Esophagus muscularis mucosa (tissue), 4 donors: ENCODE results near the gene CEBPG. TPM values are rescaled to one million over a fixed set of nuclear protein-coding genes. Genes with fewer than 3 reads are reported as not detected.

Experiments used
- DNase-seq: peaks from one replicate; pipeline ENCODE4 v3.0.0-alpha.2; 2017; ENCODE audit errors: extremely low spot score
- H3K27ac ChIP-seq, 4 donors: fragments of 200-600 bp; sonication (generic); replicated peaks in 1 of 4; 1 replicate in 3 of 4; 2 replicates in 1 of 4; pipeline ENCODE4 v1.5.1; 2016 to 2019; ENCODE audit warnings: mild to moderate bottlenecking in 1 of 4
- H3K27me3 ChIP-seq, 4 donors: fragments of 200-600 bp; sonication (generic); one replicate each; pipeline versions ENCODE4 v1.5.1 to v1.6.0; 2016 to 2019
- H3K36me3 ChIP-seq, 4 donors: fragments of 200-600 bp; sonication (generic); one replicate each; pipeline ENCODE4 v1.5.1; 2016 to 2019
- H3K4me1 ChIP-seq, 4 donors: fragments of 200-600 bp; sonication (generic); one replicate each; pipeline ENCODE4 v1.5.1; 2016 to 2019
- H3K4me3 ChIP-seq, 4 donors: fragments of 200-600 bp; sonication (generic); 1 replicate in 2 of 4; 2 replicates in 2 of 4; pipeline ENCODE4 v1.5.1; 2016 to 2019; ENCODE audit warnings: mild to moderate bottlenecking in 4 of 4, moderate library complexity in 1 of 4
- H3K9me3 ChIP-seq, 4 donors: fragments of 200-600 bp; sonication (generic); 1 replicate in 3 of 4; 2 replicates in 1 of 4; pipeline ENCODE4 v1.5.1; 2016 to 2019
- CTCF ChIP-seq, 3 experiments: fragments of 200-600 bp in 2 of 3; fragments of 450-650 bp in 1 of 3; sonication (generic) in 2 of 3; IDR thresholded peaks; one replicate each; pipeline ENCODE4 v1.5.1; 2017 to 2019; ENCODE audit warnings: antibody characterized with exemption in 3 of 3, mild to moderate bottlenecking in 2 of 3, moderate library complexity in 1 of 3
- EP300 ChIP-seq: sonication (generic); formaldehyde crosslinking; IDR thresholded peaks from one replicate; pipeline ENCODE4 v1.6.1; 2017; ENCODE audit warnings: antibody characterized with exemption
- POLR2A ChIP-seq: fragments of 450-650 bp; IDR thresholded peaks from one replicate; pipeline ENCODE4 v1.6.1; 2017; ENCODE audit warnings: antibody characterized with exemption, moderate library complexity, mild to moderate bottlenecking, low read depth
- POLR2AphosphoS5 ChIP-seq, 2 donors: sonication (generic); formaldehyde crosslinking; IDR thresholded peaks; one replicate each; pipeline ENCODE4 v1.6.1; 2017; ENCODE audit warnings: antibody characterized with exemption in 2 of 2
- WGBS: methylation state at CpG from one replicate; pipeline ENCODE4 v1.1.5; 2018; 5-methylcytosine and 5-hydroxymethylcytosine counted together
- intact Hi-C: fragments of 100-400 bp; cut with DNase I; formaldehyde crosslinking; loops from one replicate; pipeline ENCODE4 v1.15.1; 2023
- total RNA-seq, 4 donors: library from RNA; depleted of rRNA; stranded (reverse); fragments of >200 nt; gene quantifications; one replicate each; pipeline versions ENCODE4 v1.1.0 to v1.2.1, GENCODE V29; 2016

CEBPG gene
- total RNA-seq, 4 donors from 2014 or later = 23.1 to 30.3 (median 28.5) TPM

- H3K27me3 ChIP-seq = no peaks in the 10 kb centered on the region
- H3K36me3 ChIP-seq = no peaks in the 10 kb centered on the region
- intact Hi-C loops = no loop called here
- DNase-seq = no peak
- H3K4me1 ChIP-seq = no peaks in the 10 kb centered on the region
- TF ChIP-seq POLR2A (no peak), CTCF (IDR thresholded peaks at IDR 0.05) (no peak), POLR2AphosphoS5 (IDR thresholded peaks at IDR 0.05) (no peak), EP300 (no peak)
- peaks cover 0 to 3% (median 0%) of the 10 kb centered on the region in 4 donors for H3K9me3 ChIP-seq
- no peak overlapping the region for H3K27ac ChIP-seq
- no peak overlapping the region for H3K4me3 ChIP-seq
- WGBS = 86% methylated on average over 6 of the region's 6 CpGs
These were observed 15.1 kb upstream of the CEBPG start for GRCh38 chr19:33358408-33358807.

DNA sequence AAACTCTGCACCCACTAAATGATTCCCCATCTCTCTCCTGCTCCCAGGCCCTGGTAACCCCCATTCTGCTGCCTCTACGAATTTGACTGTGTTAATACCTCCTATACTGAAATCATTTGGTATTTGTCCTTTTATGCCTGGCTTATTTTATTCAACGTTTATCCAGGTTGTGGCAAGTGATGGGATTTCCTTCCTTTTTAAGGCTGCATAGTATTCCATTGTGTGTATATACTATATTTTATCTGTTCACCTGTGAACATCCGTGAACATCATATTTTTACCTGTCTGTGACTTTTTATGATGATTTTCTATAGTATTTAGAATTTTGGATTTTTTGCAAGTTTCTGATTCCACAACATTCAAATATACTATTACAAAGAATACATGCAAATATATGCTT lies 13.9 kb upstream of the CEBPG start:
- peaks cover 0 to 3% (median 0%) of the 10 kb centered on the region in 4 donors for H3K9me3 ChIP-seq
- H3K4me1 ChIP-seq = no peaks in the 10 kb centered on the region
- TF ChIP-seq POLR2AphosphoS5 (IDR thresholded peaks at IDR 0.05) (no peak), POLR2A (no peak), CTCF (IDR thresholded peaks at IDR 0.05) (no peak), EP300 (no peak)
- no peaks in the 10 kb centered on the region for H3K27me3 ChIP-seq
- no peak overlapping the region for H3K4me3 ChIP-seq
- WGBS = 82% methylated on average over 3 of the region's 3 CpGs
- H3K27ac ChIP-seq = no peak overlapping the region
- DNase-seq = no peak
- no peaks in the 10 kb centered on the region for H3K36me3 ChIP-seq
- intact Hi-C loops = no loop called here

GRCh38 chr19:33362508-33363228 lies 10.8 kb upstream of the CEBPG start:
- no peak for DNase-seq
- intact Hi-C loops = no loop called here
- TF ChIP-seq POLR2AphosphoS5 (IDR thresholded peaks at IDR 0.05) = no peak
- no peak for TF ChIP-seq CTCF (IDR thresholded peaks at IDR 0.05)
- no peak for TF ChIP-seq EP300
- no peak for TF ChIP-seq POLR2A
- Histone ChIP-seq H3K4me1 (no peaks in the 10 kb centered on the region), H3K36me3 (no peaks in the 10 kb centered on the region), H3K4me3 (no peak overlapping the region), H3K27ac (no peak overlapping the region), H3K9me3 (no peaks in the 10 kb centered on the region), H3K27me3 (no peaks in the 10 kb centered on the region)
- 87% methylated on average over 6 of the region's 6 CpGs for WGBS

GRCh38 chr19:33363476-33363875 lies 10.0 kb upstream of the CEBPG start:
- no peaks in the 10 kb centered on the region for H3K9me3 ChIP-seq
- intact Hi-C loops = no loop called here
- DNase-seq = no peak

More at GRCh38 chr19:33363476-33363875, 10.0 kb upstream of the CEBPG start:
- Histone ChIP-seq H3K4me3 (no peak overlapping the region), H3K27ac (no peak overlapping the region), H3K36me3 (no peaks in the 10 kb centered on the region), H3K4me1 (no peaks in the 10 kb centered on the region), H3K27me3 (no peaks in the 10 kb centered on the region)
- TF ChIP-seq POLR2AphosphoS5 (IDR thresholded peaks at IDR 0.05) (no peak), CTCF (IDR thresholded peaks at IDR 0.05) (no peak), POLR2A (no peak), EP300 (no peak)
- 83% methylated on average over 5 of the region's 5 CpGs for WGBS
